GM23338 (cell line): Measurements from ENCODE around the gene PAPPA2. TPM values are rescaled to one million over a fixed set of nuclear protein-coding genes. Genes with fewer than 3 reads are reported as not detected.

Experiments used
- ATAC-seq: fragments of 200-7000 bp; cut with Tn5 transposase; 3 replicates; pipeline ENCODE4 v1.9.1; 2020
- DNase-seq: peaks from one replicate; pipeline ENCODE4 v3.0.0-alpha.2; 2015; ENCODE audit warnings: low spot score
- H2AFZ ChIP-seq: fragments of 200-600 bp; sonication (generic); 2 replicates; pipeline ENCODE4 v1.8.0; 2016; ENCODE audit warnings: antibody characterized with exemption, mild to moderate bottlenecking, moderate library complexity
- H3F3A ChIP-seq: fragments of 200-600 bp; sonication (generic); replicated peaks from 2 replicates; pipeline ENCODE4 v1.8.0; 2017; ENCODE audit warnings: antibody characterized with exemption, mixed run types, low read depth
- H3K27ac ChIP-seq: fragments of 200-600 bp; sonication (generic); 2 replicates; pipeline ENCODE4 v1.6.1; 2016; ENCODE audit warnings: low read depth
- H3K27me3 ChIP-seq: fragments of 200-600 bp; sonication (generic); 2 replicates; pipeline ENCODE4 v1.8.0; 2016; ENCODE audit warnings: mild to moderate bottlenecking, mixed run types, moderate library complexity; ENCODE audit not compliant: insufficient read depth
- H3K36me3 ChIP-seq: fragments of 200-600 bp; sonication (generic); 2 replicates; pipeline ENCODE4 v1.8.0; 2016; ENCODE audit warnings: mild to moderate bottlenecking; ENCODE audit not compliant: insufficient read depth
- H3K4me1 ChIP-seq: fragments of 200-600 bp; sonication (generic); 2 replicates; pipeline ENCODE4 v1.8.0; 2016; ENCODE audit warnings: mild to moderate bottlenecking, moderate library complexity; ENCODE audit not compliant: insufficient read depth
- H3K4me2 ChIP-seq: fragments of 200-600 bp; sonication (generic); 2 replicates; pipeline ENCODE4 v1.7.1; 2017; ENCODE audit warnings: mixed run types
- H3K4me3 ChIP-seq: fragments of 200-600 bp; sonication (generic); 2 replicates; pipeline ENCODE4 v1.6.1; 2016; ENCODE audit warnings: mixed run types
- H3K79me2 ChIP-seq: fragments of 200-600 bp; sonication (generic); replicated peaks from 2 replicates; pipeline ENCODE4 v1.8.0; 2017; ENCODE audit warnings: mild to moderate bottlenecking; ENCODE audit not compliant: insufficient read depth
- H3K9me2 ChIP-seq: fragments of 200-600 bp; sonication (generic); 2 replicates; pipeline ENCODE4 v1.8.0; 2017; ENCODE audit not compliant: insufficient read depth
- H4K20me1 ChIP-seq: fragments of 200-600 bp; sonication (generic); replicated peaks from 2 replicates; pipeline ENCODE4 v1.8.0; 2017; ENCODE audit warnings: mild to moderate bottlenecking; ENCODE audit not compliant: insufficient read depth
- H3K27ac Mint-ChIP-seq: 2 replicates; pipeline ENCODE4 v1.8.0; 2020; ENCODE audit warnings: inconsistent platforms, mild to moderate bottlenecking, moderate library complexity, mixed read lengths
- H3K27me3 Mint-ChIP-seq: 3 replicates; pipeline ENCODE4 v1.8.0; 2022; ENCODE audit warnings: low read depth, mild to moderate bottlenecking, moderate library complexity, mixed read lengths, inconsistent platforms; ENCODE audit not compliant: insufficient read depth, poor library complexity
- H3K36me3 Mint-ChIP-seq: 3 replicates; pipeline ENCODE4 v1.8.0; 2021; ENCODE audit warnings: low read depth, mild to moderate bottlenecking, inconsistent platforms, moderate library complexity, mixed read lengths
- H3K4me1 Mint-ChIP-seq: 3 replicates; pipeline ENCODE4 v1.8.0; 2020; ENCODE audit warnings: mild to moderate bottlenecking, inconsistent platforms, mixed read lengths
- H3K4me3 Mint-ChIP-seq: 3 replicates; pipeline ENCODE4 v1.8.0; 2021; ENCODE audit warnings: moderate library complexity, mild to moderate bottlenecking, inconsistent platforms, mixed read lengths
- H3K9me3 Mint-ChIP-seq: 3 replicates; pipeline ENCODE4 v1.8.0; 2020; ENCODE audit warnings: moderate library complexity, mild to moderate bottlenecking, inconsistent platforms, mixed read lengths
- CREB1 ChIP-seq: fragments of 250-450 bp; sonication (Bioruptor Pico); IDR thresholded peaks from 2 replicates; pipeline ENCODE4 v1.5.0; 2020; ENCODE audit warnings: low read depth, mild to moderate bottlenecking, moderate library complexity
- EZH2 ChIP-seq: fragments of 200-600 bp; sonication (generic); IDR thresholded peaks from one replicate; pipeline ENCODE4 v1.8.0; 2017; ENCODE audit warnings: antibody characterized with exemption, mild to moderate bottlenecking, low read depth; ENCODE audit not compliant: unreplicated experiment
- EZH2phosphoT487 ChIP-seq: fragments of 200-600 bp; sonication (generic); IDR thresholded peaks from one replicate; pipeline ENCODE4 v1.8.1; 2018; ENCODE audit warnings: antibody characterized with exemption; ENCODE audit not compliant: unreplicated experiment
- NANOG ChIP-seq: IDR thresholded peaks from 2 replicates; pipeline ENCODE4 v1.6.1; 2016; ENCODE audit warnings: antibody characterized with exemption, borderline replicate concordance
- POLR2AphosphoS5 ChIP-seq: IDR thresholded peaks from 2 replicates; pipeline ENCODE4 v1.6.1; 2016; ENCODE audit warnings: antibody characterized with exemption, low read depth
- STAT1 ChIP-seq: IDR thresholded peaks from one replicate; pipeline ENCODE4 v1.6.1; 2016; ENCODE audit warnings: antibody characterized with exemption; ENCODE audit not compliant: unreplicated experiment
- ZNF114 ChIP-seq: fragments of 250-450 bp; sonication (Bioruptor Pico); IDR thresholded peaks from 2 replicates; pipeline ENCODE4 v1.5.0; 2020; ENCODE audit warnings: mild to moderate bottlenecking, moderate library complexity
- ZNF331 ChIP-seq: fragments of 250-450 bp; sonication (Bioruptor Pico); IDR thresholded peaks from 2 replicates; pipeline ENCODE4 v1.5.0; 2020; ENCODE audit warnings: low read depth, mild to moderate bottlenecking, moderate library complexity
- ZNF462 ChIP-seq: fragments of 250-450 bp; sonication (Bioruptor Pico); IDR thresholded peaks from 2 replicates; pipeline ENCODE4 v1.5.0; 2020; ENCODE audit warnings: mild to moderate bottlenecking, moderate library complexity
- polyA plus RNA-seq: library from polyadenylated mRNA; unstranded; fragments of >200 nt; fragmentation: Nextera tagmentation; extraction: Ambion mirVana; gene quantifications from 2 replicates; pipeline ENCODE4 v1.2.1, GENCODE V29; 2016
- total RNA-seq: library from RNA; depleted of rRNA; stranded (reverse); fragments of >200 nt; shearing (Covaris generic); gene quantifications from 2 replicates; pipeline ENCODE4 v1.2.3, GENCODE V29; 2014
- TF ChIP-seq, protein P1 (sequence below): IDR thresholded peaks from one replicate; pipeline ENCODE4 v1.6.1; 2018; ENCODE audit warnings: antibody characterized with exemption; ENCODE audit not compliant: unreplicated experiment
- TF ChIP-seq, protein P2 (sequence below), 2 experiments: fragments of 200-600 bp in 1 of 2; sonication (generic) in 1 of 2; conservative IDR thresholded peaks; 2 replicates each; pipeline versions ENCODE4 v1.5.1 to v1.6.1; 2016 to 2017; ENCODE audit warnings: antibody characterized with exemption in 2 of 2, low read depth in 2 of 2, mild to moderate bottlenecking in 2 of 2, moderate library complexity in 1 of 2

The PAPPA2 gene
- total and polyA plus RNA-seq, 2 experiments from 2014 or later, result 1.4 to 1.7 TPM

DNA sequence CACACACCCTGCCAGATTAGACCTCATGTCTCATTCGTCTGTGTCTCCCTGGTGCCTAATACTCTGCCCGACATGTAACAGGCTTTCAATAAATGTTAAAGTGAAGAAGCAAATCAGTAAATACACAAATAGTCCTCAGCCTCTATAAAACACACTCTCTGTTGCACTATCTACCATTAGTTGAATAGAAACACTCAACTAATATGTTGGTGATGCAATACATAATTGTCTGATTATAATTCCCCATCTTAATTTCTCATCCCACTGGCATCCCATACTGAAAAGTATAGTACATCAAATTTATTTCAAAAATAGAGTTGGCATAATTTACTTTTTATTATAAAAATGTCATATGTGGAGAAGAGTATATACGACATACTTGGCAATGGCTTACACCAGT is 162.4 kb downstream of the PAPPA2 start:
- no peaks in the 10 kb centered on the region for H3F3A ChIP-seq
- H3K9me2 ChIP-seq, result peaks cover 12% of the 10 kb centered on the region; the same call in 1 of the 2 replicates
- TF ChIP-seq EZH2phosphoT487 (no peak), ZNF331 (no peak), CREB1 (CRISPR knock-in tag) (no peak)
- Mint-ChIP-seq H3K36me3 (no peaks in the 10 kb centered on the region), H3K4me1 (no peaks in the 10 kb centered on the region), H3K27me3 (no peaks in the 10 kb centered on the region), H3K4me3 (no peak overlapping the region), H3K27ac (no peak overlapping the region), H3K9me3 (no peaks in the 10 kb centered on the region)
- ATAC-seq, result no peak
- H3K27me3 ChIP-seq, result no peaks in the 10 kb centered on the region
- no peaks in the 10 kb centered on the region for H3K79me2 ChIP-seq
- no peak overlapping the region for H3K4me3 ChIP-seq
- no peaks in the 10 kb centered on the region for H4K20me1 ChIP-seq
- H2AFZ ChIP-seq, result no peak overlapping the region
- no peak for DNase-seq
- no peaks in the 10 kb centered on the region for H3K4me1 ChIP-seq
- no peak overlapping the region for H3K4me2 ChIP-seq
- H3K36me3 ChIP-seq, result no peaks in the 10 kb centered on the region
- H3K27ac ChIP-seq, result no peak overlapping the region

DNA sequence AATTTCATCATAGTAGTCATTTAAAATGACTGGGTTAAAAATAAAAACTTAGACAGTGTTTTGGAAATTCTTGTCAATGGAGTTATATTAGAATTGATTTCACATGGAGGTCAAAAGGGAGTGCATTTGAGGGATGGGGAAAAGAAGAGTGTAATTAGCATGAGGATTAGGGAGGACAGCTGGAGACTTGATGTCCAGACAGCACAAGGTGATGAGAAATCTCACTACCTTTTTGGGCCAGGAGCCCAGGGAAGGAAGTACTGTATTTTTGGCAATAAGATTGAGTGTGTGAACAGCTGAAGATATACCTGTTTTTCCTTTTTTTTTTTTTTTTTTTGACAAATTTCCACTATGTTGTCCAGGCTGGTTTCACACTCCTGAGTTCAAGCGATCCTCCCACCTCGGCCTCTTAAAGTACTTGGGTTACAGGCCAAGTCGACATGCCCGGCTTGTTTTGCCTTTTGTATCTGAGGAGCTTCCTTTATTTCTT is 163.6 kb downstream of the PAPPA2 start:
- Histone ChIP-seq H4K20me1 (no peaks in the 10 kb centered on the region), H3K27ac (no peak overlapping the region), H3K36me3 (no peaks in the 10 kb centered on the region; the same call in 1 of the 2 replicates), H3K4me2 (no peak overlapping the region), H3K4me3 (no peak overlapping the region), H3K27me3 (no peaks in the 10 kb centered on the region), H2AFZ (no peak overlapping the region), H3K9me2 (peaks cover 7% of the 10 kb centered on the region; the same call in 1 of the 2 replicates), H3F3A (no peaks in the 10 kb centered on the region), H3K79me2 (no peaks in the 10 kb centered on the region), H3K4me1 (no peaks in the 10 kb centered on the region)
- Mint-ChIP-seq H3K4me1 (no peaks in the 10 kb centered on the region), H3K27ac (no peak overlapping the region), H3K36me3 (no peaks in the 10 kb centered on the region), H3K27me3 (no peaks in the 10 kb centered on the region), H3K9me3 (no peaks in the 10 kb centered on the region), H3K4me3 (no peak overlapping the region)
- DNase-seq (no peak), ATAC-seq (no peak)
- TF ChIP-seq POLR2AphosphoS5 (no peak), NANOG (no peak), STAT1 (no peak), EZH2phosphoT487 (no peak), ZNF331 (no peak), ZNF114 (CRISPR knock-in tag) (no peak), ZNF462 (no peak), EZH2 (no peak), CREB1 (CRISPR knock-in tag) (no peak)
- TF ChIP-seq, protein P1, sequence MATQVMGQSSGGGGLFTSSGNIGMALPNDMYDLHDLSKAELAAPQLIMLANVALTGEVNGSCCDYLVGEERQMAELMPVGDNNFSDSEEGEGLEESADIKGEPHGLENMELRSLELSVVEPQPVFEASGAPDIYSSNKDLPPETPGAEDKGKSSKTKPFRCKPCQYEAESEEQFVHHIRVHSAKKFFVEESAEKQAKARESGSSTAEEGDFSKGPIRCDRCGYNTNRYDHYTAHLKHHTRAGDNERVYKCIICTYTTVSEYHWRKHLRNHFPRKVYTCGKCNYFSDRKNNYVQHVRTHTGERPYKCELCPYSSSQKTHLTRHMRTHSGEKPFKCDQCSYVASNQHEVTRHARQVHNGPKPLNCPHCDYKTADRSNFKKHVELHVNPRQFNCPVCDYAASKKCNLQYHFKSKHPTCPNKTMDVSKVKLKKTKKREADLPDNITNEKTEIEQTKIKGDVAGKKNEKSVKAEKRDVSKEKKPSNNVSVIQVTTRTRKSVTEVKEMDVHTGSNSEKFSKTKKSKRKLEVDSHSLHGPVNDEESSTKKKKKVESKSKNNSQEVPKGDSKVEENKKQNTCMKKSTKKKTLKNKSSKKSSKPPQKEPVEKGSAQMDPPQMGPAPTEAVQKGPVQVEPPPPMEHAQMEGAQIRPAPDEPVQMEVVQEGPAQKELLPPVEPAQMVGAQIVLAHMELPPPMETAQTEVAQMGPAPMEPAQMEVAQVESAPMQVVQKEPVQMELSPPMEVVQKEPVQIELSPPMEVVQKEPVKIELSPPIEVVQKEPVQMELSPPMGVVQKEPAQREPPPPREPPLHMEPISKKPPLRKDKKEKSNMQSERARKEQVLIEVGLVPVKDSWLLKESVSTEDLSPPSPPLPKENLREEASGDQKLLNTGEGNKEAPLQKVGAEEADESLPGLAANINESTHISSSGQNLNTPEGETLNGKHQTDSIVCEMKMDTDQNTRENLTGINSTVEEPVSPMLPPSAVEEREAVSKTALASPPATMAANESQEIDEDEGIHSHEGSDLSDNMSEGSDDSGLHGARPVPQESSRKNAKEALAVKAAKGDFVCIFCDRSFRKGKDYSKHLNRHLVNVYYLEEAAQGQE, result no peak
- TF ChIP-seq, protein P2, sequence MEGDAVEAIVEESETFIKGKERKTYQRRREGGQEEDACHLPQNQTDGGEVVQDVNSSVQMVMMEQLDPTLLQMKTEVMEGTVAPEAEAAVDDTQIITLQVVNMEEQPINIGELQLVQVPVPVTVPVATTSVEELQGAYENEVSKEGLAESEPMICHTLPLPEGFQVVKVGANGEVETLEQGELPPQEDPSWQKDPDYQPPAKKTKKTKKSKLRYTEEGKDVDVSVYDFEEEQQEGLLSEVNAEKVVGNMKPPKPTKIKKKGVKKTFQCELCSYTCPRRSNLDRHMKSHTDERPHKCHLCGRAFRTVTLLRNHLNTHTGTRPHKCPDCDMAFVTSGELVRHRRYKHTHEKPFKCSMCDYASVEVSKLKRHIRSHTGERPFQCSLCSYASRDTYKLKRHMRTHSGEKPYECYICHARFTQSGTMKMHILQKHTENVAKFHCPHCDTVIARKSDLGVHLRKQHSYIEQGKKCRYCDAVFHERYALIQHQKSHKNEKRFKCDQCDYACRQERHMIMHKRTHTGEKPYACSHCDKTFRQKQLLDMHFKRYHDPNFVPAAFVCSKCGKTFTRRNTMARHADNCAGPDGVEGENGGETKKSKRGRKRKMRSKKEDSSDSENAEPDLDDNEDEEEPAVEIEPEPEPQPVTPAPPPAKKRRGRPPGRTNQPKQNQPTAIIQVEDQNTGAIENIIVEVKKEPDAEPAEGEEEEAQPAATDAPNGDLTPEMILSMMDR (conservative IDR thresholded peaks at IDR 0.05; ENCODE audit: low read depth in 2 of 2), result no peak
